Activated naive CD8-positive, alpha-beta T cell treated with anti-CD3 and anti-CD28 coated beads, Interleukin-2, amount 50 U/mL, for 24 hours (primary cell): Measurements from ENCODE around the gene PCDHB1.
"Not testable (repeated sequence)": the region's sequence is repeated elsewhere in the genome, so short reads cannot be mapped to it uniquely, and the experiment has no call there.

Experiments used
- ATAC-seq: fragments of 150-1000 bp; cut with Tn5 transposase; one replicate; pipeline ENCODE4 v1.10.0; 2021
- DNase-seq: peaks from one replicate; pipeline ENCODE4 v3.0.0; 2021
- H3K27ac Mint-ChIP-seq: one replicate; pipeline ENCODE4 v1.8.0; 2021; ENCODE audit warnings: mild to moderate bottlenecking, mixed read lengths
- H3K27me3 Mint-ChIP-seq: one replicate; pipeline ENCODE4 v1.8.0; 2021; ENCODE audit warnings: mixed read lengths
- H3K36me3 Mint-ChIP-seq: one replicate; pipeline ENCODE4 v1.8.0; 2021; ENCODE audit warnings: low read depth, mixed read lengths
- H3K4me1 Mint-ChIP-seq: one replicate; pipeline ENCODE4 v1.8.0; 2021; ENCODE audit warnings: mixed read lengths
- H3K4me3 Mint-ChIP-seq: one replicate; pipeline ENCODE4 v1.8.0; 2021; ENCODE audit warnings: mild to moderate bottlenecking, moderate library complexity, mixed read lengths
- H3K9me3 Mint-ChIP-seq: one replicate; pipeline ENCODE4 v1.8.0; 2021; ENCODE audit warnings: mixed read lengths

PCDHB1 gene

GRCh38 chr5:141040093-141040770 lies 10.9 kb upstream of the PCDHB1 start:
- no peak for ATAC-seq
- no peaks in the 10 kb centered on the region for H3K36me3 Mint-ChIP-seq
- H3K27ac Mint-ChIP-seq, result no peak overlapping the region
- peaks cover 12% of the 10 kb centered on the region for H3K9me3 Mint-ChIP-seq
- no peak overlapping the region for H3K4me3 Mint-ChIP-seq
- no peaks in the 10 kb centered on the region for H3K4me1 Mint-ChIP-seq
- no peak for DNase-seq
- peaks cover 9% of the 10 kb centered on the region for H3K27me3 Mint-ChIP-seq

GRCh38 chr5:141040771-141041426 lies 10.3 kb upstream of the PCDHB1 start:
- Mint-ChIP-seq H3K27me3 (peaks cover 10% of the 10 kb centered on the region), H3K27ac (no peak overlapping the region), H3K36me3 (no peaks in the 10 kb centered on the region), H3K4me3 (no peak overlapping the region), H3K4me1 (no peaks in the 10 kb centered on the region), H3K9me3 (peaks cover 12% of the 10 kb centered on the region)
- peak; percentile 54 for ATAC-seq
- peak; percentile 75 for DNase-seq

- no peak overlapping the region for H3K27ac Mint-ChIP-seq
- no peaks in the 10 kb centered on the region for H3K36me3 Mint-ChIP-seq
- no peak overlapping the region for H3K4me3 Mint-ChIP-seq
- H3K4me1 Mint-ChIP-seq, result no peaks in the 10 kb centered on the region
- no peak for ATAC-seq
- H3K9me3 Mint-ChIP-seq, result peaks cover 12% of the 10 kb centered on the region
- no peak for DNase-seq
- H3K27me3 Mint-ChIP-seq, result peaks cover 10% of the 10 kb centered on the region
Measured at GRCh38 chr5:141041427-141041785, 9.8 kb upstream of the PCDHB1 start.

- H3K36me3 Mint-ChIP-seq, result no peaks in the 10 kb centered on the region
Measured at GRCh38 chr5:141042555-141042954, 8.6 kb upstream of the PCDHB1 start.

GRCh38 chr5:141051521-141051866 lies 320 bp downstream of the PCDHB1 start:
- H3K9me3 Mint-ChIP-seq, result peaks cover 24% of the 10 kb centered on the region
- ATAC-seq, result no peak
- H3K4me1 Mint-ChIP-seq, result peaks cover 2% of the 10 kb centered on the region
- H3K36me3 Mint-ChIP-seq, result no peaks in the 10 kb centered on the region
- no peak overlapping the region for H3K27ac Mint-ChIP-seq
- DNase-seq, result no peak
- H3K27me3 Mint-ChIP-seq, result peaks cover 31% of the 10 kb centered on the region
- H3K4me3 Mint-ChIP-seq, result peak overlapping the region; percentile 34

More at GRCh38 chr5:141042555-141042954, 8.6 kb upstream of the PCDHB1 start:
- no peak for ATAC-seq
- no peak for DNase-seq
- H3K4me1 Mint-ChIP-seq, result no peaks in the 10 kb centered on the region
- peaks cover 16% of the 10 kb centered on the region for H3K9me3 Mint-ChIP-seq
- no peak overlapping the region for H3K27ac Mint-ChIP-seq
- H3K4me3 Mint-ChIP-seq, result no peak overlapping the region
- H3K27me3 Mint-ChIP-seq, result peaks cover 15% of the 10 kb centered on the region

GRCh38 chr5:141077826-141078225 lies 26.7 kb downstream of the PCDHB1 start:
- Mint-ChIP-seq H3K36me3 (no peaks in the 10 kb centered on the region), H3K27me3 (peaks cover 17% of the 10 kb centered on the region), H3K4me3 (no peak overlapping the region), H3K4me1 (no peaks in the 10 kb centered on the region), H3K9me3 (peaks cover 20% of the 10 kb centered on the region), H3K27ac (no peak overlapping the region)
- ATAC-seq (no peak), DNase-seq (no peak)

- Mint-ChIP-seq H3K4me1 (peaks cover 4% of the 10 kb centered on the region), H3K36me3 (peaks cover 6% of the 10 kb centered on the region), H3K27ac (no peak overlapping the region), H3K9me3 (peaks cover 9% of the 10 kb centered on the region), H3K4me3 (no peak overlapping the region), H3K27me3 (peaks cover 19% of the 10 kb centered on the region)
- ATAC-seq, result no peak
- no peak for DNase-seq
Measured at GRCh38 chr5:141082228-141082627, 31.1 kb downstream of the PCDHB1 start.

- Mint-ChIP-seq H3K9me3 (peaks cover 3% of the 10 kb centered on the region), H3K27ac (no peak overlapping the region), H3K36me3 (peaks cover 6% of the 10 kb centered on the region), H3K4me1 (peaks cover 4% of the 10 kb centered on the region), H3K27me3 (peaks cover 19% of the 10 kb centered on the region), H3K4me3 (peak overlapping the region; percentile 73)
- ATAC-seq, result peak; percentile 63
- peak; percentile 26 for DNase-seq
Measured at GRCh38 chr5:141084487-141084989, 33.4 kb downstream of the PCDHB1 start.

GRCh38 chr5:141094481-141095262 lies 43.5 kb downstream of the PCDHB1 start, which contains the start of gene PCDHB2:
TSS of gene PCDHB2 (plus strand) at chr5:141094615. CDS start at chr5:141094791, 176 bp downstream.
- ATAC-seq, result no peak
- H3K4me3 Mint-ChIP-seq, result no peak within 1 kb of the TSS
- DNase-seq, result no peak
- H3K9me3 Mint-ChIP-seq, result peaks cover 39% of the 10 kb centered on the region
- H3K4me1 Mint-ChIP-seq, result no peaks in the 10 kb centered on the region
- H3K27me3 Mint-ChIP-seq, result peaks cover 40% of the 10 kb centered on the region
- peaks cover 8% of the 10 kb centered on the region for H3K36me3 Mint-ChIP-seq
- no peak within 1 kb of the TSS for H3K27ac Mint-ChIP-seq

- DNase-seq, result no peak
- Mint-ChIP-seq H3K36me3 (peaks cover 8% of the 10 kb centered on the region), H3K27me3 (peaks cover 42% of the 10 kb centered on the region), H3K9me3 (peaks cover 45% of the 10 kb centered on the region), H3K27ac (no peak overlapping the region), H3K4me3 (no peak overlapping the region), H3K4me1 (no peaks in the 10 kb centered on the region)
- ATAC-seq, result no peak
Measured at GRCh38 chr5:141095263-141095641, 44.1 kb downstream of the PCDHB1 start.

- H3K4me1 Mint-ChIP-seq, H3K4me3 Mint-ChIP-seq, H3K36me3 Mint-ChIP-seq, H3K27ac Mint-ChIP-seq, DNase-seq, ATAC-seq: not testable (repeated sequence)
- Mint-ChIP-seq H3K9me3 (peaks cover 51% of the 10 kb centered on the region), H3K27me3 (peaks cover 47% of the 10 kb centered on the region)
Measured at GRCh38 chr5:141096181-141096580, 45.0 kb downstream of the PCDHB1 start.

- not testable (repeated sequence) for ATAC-seq, H3K27ac Mint-ChIP-seq, DNase-seq, H3K4me3 Mint-ChIP-seq, H3K4me1 Mint-ChIP-seq
- H3K36me3 Mint-ChIP-seq, result peaks cover 11% of the 10 kb centered on the region
- H3K27me3 Mint-ChIP-seq, result peaks cover 51% of the 10 kb centered on the region
- H3K9me3 Mint-ChIP-seq, result peaks cover 53% of the 10 kb centered on the region
Measured at GRCh38 chr5:141096586-141096985, 45.4 kb downstream of the PCDHB1 start.

GRCh38 chr5:141100243-141100805 lies 49.1 kb downstream of the PCDHB1 start, which contains the start of gene PCDHB3:
TSS of gene PCDHB3 (plus strand) at chr5:141100473. CDS start at chr5:141100650, 177 bp downstream.
- ATAC-seq (no peak), DNase-seq (peak; percentile 37)
- no peaks in the 10 kb centered on the region for H3K4me1 Mint-ChIP-seq
- H3K36me3 Mint-ChIP-seq, result peaks cover 10% of the 10 kb centered on the region
- no peak within 1 kb of the TSS for H3K4me3 Mint-ChIP-seq
- H3K27ac Mint-ChIP-seq, result no peak within 1 kb of the TSS
- peaks cover 38% of the 10 kb centered on the region for H3K27me3 Mint-ChIP-seq
- peaks cover 31% of the 10 kb centered on the region for H3K9me3 Mint-ChIP-seq

- H3K4me3 Mint-ChIP-seq, result no peak overlapping the region
- H3K27me3 Mint-ChIP-seq, result peaks cover 31% of the 10 kb centered on the region
- DNase-seq (no peak), ATAC-seq (no peak)
- no peak overlapping the region for H3K27ac Mint-ChIP-seq
- peaks cover 8% of the 10 kb centered on the region for H3K36me3 Mint-ChIP-seq
- H3K4me1 Mint-ChIP-seq, result no peaks in the 10 kb centered on the region
- H3K9me3 Mint-ChIP-seq, result peaks cover 25% of the 10 kb centered on the region
Measured at GRCh38 chr5:141101059-141101458, 49.9 kb downstream of the PCDHB1 start.
